Activated CD4-positive, CD25-positive, alpha-beta regulatory T cell (primary cell): Measurements from ENCODE around the gene POLR2I.
"Not testable (repeated sequence)": the region's sequence is repeated elsewhere in the genome, so short reads cannot be mapped to it uniquely, and the experiment has no call there.

Experiments used
- DNase-seq, 4 experiments: peaks; one replicate each; lab custom pipeline; 2025; lab: John Stamatoyannopoulos, UW

The POLR2I gene

GRCh38 chr19:36134867-36135266 lies 20.2 kb upstream of the POLR2I start:
- not testable (repeated sequence) for DNase-seq

GRCh38 chr19:36131221-36131620 lies 16.5 kb upstream of the POLR2I start:
- DNase-seq, result not testable (repeated sequence)

GRCh38 chr19:36128392-36128736 lies 13.7 kb upstream of the POLR2I start:
- no peak for DNase-seq

- no peak for DNase-seq
These were observed 10.9 kb upstream of the POLR2I start for GRCh38 chr19:36125557-36125956.

- no peak for DNase-seq
These were observed 6.9 kb upstream of the POLR2I start for GRCh38 chr19:36121486-36122124.

- DNase-seq, result no peak
These were observed 6.3 kb upstream of the POLR2I start for GRCh38 chr19:36120984-36121358.

- no peak for DNase-seq
These were observed 5.7 kb upstream of the POLR2I start for GRCh38 chr19:36120092-36120983.

- no peak for DNase-seq
These were observed 1.6 kb upstream of the POLR2I start for GRCh38 chr19:36116344-36116637.

- peak; percentile 88 to 92 (median 90) for DNase-seq
These were observed 1.0 kb upstream of the POLR2I start, which contains the start of gene TBCB for GRCh38 chr19:36115453-36116343. TBCB (plus strand) TSS chr19:36115468; CDS start chr19:36115561, 93 bp downstream.

- DNase-seq, result no peak
These were observed 568 bp downstream of the POLR2I start for GRCh38 chr19:36113894-36114720.

GRCh38 chr19:36113425-36113824 lies 1.2 kb downstream of the POLR2I start:
- DNase-seq, result no peak

- no peak for DNase-seq
These were observed 2.0 kb downstream of the POLR2I start for GRCh38 chr19:36112678-36113077.

GRCh38 chr19:36111200-36111539 lies 3.5 kb downstream of the POLR2I start:
- no peak for DNase-seq

- no peak for DNase-seq
These were observed 4.0 kb downstream of the POLR2I start, which contains the start of gene OVOL3 for GRCh38 chr19:36110487-36111199. OVOL3 (plus strand) TSS chr19:36111143; CDS start chr19:36111203, 60 bp downstream.

- DNase-seq, result no peak
These were observed 6.0 kb downstream of the POLR2I start for GRCh38 chr19:36108684-36109083.

GRCh38 chr19:36106991-36107390 lies 7.7 kb downstream of the POLR2I start:
- no peak for DNase-seq

GRCh38 chr19:36106441-36106840 lies 8.2 kb downstream of the POLR2I start:
- DNase-seq, result no peak

- DNase-seq, result no peak
These were observed 10.7 kb downstream of the POLR2I start for GRCh38 chr19:36103842-36104552.

GRCh38 chr19:36103040-36103626 lies 11.5 kb downstream of the POLR2I start:
- DNase-seq, result no peak
